Raji (cell line): ENCODE results near the gene NOS1AP.

Experiments
- POLR2A ChIP-seq: IDR thresholded peaks from 2 replicates; pipeline ENCODE4 v1.6.1; 2011; ENCODE audit warnings: low read depth, low read length, control low read depth; ENCODE audit not compliant: insufficient read depth

The NOS1AP gene

DNA sequence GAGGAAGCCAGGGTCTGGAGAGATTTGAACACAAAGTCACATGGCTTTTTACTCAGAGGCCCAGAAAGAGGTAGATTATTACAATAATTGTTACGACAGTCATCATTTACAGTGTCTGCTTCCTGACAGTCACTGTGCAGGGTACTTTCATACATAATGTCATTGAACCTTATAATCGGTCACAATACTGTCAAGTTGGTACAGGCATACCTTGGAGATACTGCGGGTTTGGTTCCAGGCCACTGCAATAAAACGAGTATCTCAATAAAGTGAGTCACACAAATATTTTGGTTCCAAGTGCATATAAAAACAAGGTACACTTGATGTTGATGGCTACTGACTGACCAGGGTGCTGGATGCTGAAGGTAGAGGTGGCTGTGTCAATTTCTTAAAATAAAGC is 112.6 kb downstream of the NOS1AP start:
- TF ChIP-seq POLR2A: no peak

DNA sequence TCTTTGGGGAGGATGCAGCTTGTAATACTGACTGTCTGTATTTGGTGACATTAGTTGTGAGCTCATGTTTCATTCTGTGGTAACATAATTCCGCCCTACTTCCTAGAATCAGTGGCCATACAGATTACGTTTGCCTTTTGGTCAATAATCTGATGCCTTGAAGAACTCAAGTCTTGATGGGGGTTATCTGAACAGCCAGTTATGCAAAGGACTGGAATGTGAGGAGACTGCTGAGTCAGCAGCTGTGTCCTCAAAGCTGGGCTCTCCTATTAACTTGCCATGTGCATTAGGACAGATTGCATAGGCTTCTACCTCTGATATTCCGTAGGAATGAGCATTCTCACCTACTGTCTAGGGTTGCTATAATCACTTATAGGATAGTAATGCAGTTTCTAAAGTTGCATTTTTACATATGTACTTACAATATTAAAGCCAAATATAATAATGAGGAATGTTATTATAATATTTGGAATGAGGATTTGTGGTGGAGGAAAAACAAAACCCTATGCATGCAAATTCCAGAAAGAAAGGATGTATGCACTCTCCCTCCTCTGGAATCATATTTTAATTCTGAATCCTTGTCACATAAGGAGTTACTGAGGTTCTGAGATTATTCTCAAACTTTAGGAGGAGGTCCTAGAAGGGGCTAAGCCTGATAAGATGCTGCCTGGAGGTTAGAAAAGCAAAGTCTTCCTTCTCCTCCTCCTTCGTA is 116.0 kb downstream of the NOS1AP start:
- TF ChIP-seq POLR2A: no peak

GRCh38 chr1:162186026-162186374 is 116.5 kb downstream of the NOS1AP start:
- no peak for TF ChIP-seq POLR2A

GRCh38 chr1:162186406-162186805 is 116.9 kb downstream of the NOS1AP start:
- TF ChIP-seq POLR2A: no peak

- no peak for TF ChIP-seq POLR2A
Measured at GRCh38 chr1:162187687-162188276, 118.3 kb downstream of the NOS1AP start.

DNA sequence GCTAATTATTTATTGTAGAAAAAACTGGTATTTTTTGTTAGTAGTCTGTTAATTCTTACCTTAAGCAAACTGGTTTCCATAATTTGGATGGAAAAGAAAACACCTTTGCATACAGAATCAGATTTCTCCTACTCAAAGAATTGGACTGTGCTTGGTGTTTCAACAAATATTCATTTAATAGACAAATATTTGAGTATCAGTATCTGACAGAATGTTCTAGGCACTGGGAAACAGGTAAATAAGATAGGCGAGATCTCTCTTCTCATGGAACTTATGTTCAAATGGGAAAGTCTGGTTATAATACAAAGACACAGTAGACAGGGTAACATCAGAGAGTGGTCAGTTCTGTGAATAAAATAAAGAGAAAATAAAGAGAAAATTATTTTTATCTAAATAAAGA is 119.9 kb downstream of the NOS1AP start:
- TF ChIP-seq POLR2A: no peak

- TF ChIP-seq POLR2A: no peak
Measured at GRCh38 chr1:162191396-162192305, 122.2 kb downstream of the NOS1AP start.

- no peak for TF ChIP-seq POLR2A
Measured at GRCh38 chr1:162192306-162192678, 122.8 kb downstream of the NOS1AP start.

DNA sequence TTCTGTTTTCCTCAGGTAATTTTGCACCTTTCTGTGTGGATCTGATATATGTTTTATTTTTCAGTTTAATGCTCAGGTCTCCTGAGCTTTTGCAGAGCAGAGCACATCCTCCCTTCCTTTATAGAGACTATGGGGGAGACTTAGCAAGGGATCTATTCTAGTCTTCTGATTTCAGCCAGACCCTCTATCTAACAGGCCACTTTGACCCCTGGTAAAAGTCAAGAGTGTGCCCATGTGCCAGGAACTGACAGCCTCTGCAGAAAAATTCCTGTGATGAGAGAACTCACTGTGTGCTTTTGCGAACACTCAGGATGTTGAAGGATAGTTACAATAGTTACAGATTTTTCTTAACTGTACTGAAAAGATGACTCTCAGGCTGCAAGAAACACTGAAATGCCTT is 123.3 kb downstream of the NOS1AP start:
- no peak for TF ChIP-seq POLR2A

- no peak for TF ChIP-seq POLR2A
Measured at GRCh38 chr1:162193221-162193620, 123.7 kb downstream of the NOS1AP start.

- no peak for TF ChIP-seq POLR2A
Measured at GRCh38 chr1:162193815-162194214, 124.3 kb downstream of the NOS1AP start.

DNA sequence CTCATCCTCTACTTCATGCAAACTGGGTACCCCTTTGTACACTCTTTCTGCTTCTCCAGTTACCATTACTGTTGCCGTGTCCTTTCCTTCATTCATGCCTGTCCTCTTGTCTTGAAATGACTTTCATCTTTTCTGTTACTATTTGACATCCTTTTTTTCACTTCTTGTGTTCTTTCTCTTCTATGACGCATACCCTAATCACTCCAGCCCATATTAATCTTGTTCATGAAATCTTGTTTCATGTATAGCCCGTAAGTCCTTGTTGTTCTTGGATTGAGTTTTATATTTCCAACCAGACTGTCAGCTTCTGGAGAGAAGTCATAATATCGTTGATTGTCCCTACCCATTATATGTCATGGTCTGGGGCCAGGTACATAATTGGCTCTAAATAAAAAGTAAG is 126.1 kb downstream of the NOS1AP start:
- no peak for TF ChIP-seq POLR2A

DNA sequence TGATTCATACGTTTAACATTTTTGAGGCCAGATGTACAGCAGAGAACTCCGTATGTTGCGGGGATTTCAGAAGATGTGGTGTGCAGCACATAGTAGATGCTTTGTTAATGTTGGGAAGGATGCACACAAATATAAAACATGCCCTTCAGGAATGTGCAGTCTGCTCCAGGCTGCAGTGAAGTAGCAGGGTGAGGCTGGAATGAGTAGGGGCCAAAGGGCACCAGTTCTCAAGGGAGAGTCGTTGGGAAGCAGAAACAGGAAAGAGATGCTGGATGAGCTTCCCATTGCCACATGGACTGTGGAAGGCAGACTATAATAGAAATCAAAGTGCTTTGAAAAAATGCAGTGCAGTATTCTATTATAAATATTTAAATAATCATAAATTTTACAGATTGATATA is 126.9 kb downstream of the NOS1AP start:
- no peak for TF ChIP-seq POLR2A

- TF ChIP-seq POLR2A: no peak
Measured at GRCh38 chr1:162197041-162197531, 127.6 kb downstream of the NOS1AP start.

GRCh38 chr1:162197615-162198421 is 128.3 kb downstream of the NOS1AP start:
- no peak for TF ChIP-seq POLR2A
